ENCODE data around the gene RAMACL.
A peak's percentile ranks its signal among the peaks of the same experiment; 100 is the strongest.

RAMACL gene

DNA sequence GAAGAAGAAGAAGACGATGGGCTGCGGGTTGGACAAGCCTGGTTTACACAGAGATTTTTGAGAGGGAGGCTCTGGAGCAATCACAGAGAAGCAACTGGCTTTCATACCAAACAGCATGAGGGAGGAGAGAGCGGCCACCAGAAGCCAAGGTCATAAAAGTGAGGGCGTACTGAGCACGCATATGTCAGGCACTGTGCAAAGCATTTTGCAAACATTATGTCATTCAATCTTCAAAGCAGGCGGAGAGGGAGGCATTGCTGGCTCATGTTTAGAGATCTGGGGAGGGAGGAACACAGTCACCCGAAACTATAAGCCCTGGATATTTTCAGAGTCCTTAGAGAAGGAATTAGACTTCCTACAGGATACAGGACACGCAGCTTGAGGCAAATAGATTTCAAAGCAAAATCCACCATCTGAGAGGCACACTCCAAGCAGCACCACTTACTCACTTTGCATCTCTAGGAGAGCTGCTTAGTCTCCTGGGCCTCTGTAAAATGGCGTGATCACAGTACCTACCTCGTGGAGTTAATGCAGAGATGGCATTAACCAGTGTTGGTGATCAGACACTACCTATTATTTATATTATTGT is 24.6 kb downstream of the RAMACL start:
- H3K27me3 ChIP-seq (replicated peaks in 2 of 5; ENCODE audit: control insufficient read depth in 4 of 5, insufficient read depth in 5 of 5, low read length in 4 of 5) = no peaks in the 10 kb centered on the region
- 92% methylated on average over 7 of the region's 10 CpGs for WGBS (ENCODE audit: insufficient coverage)
- no peak overlapping the region for H3K27ac ChIP-seq (ENCODE audit: insufficient read depth in 1 of 2, low read depth in 1 of 2, low read length in 2 of 2, poor library complexity in 1 of 2, severe bottlenecking in 2 of 2)
- H3K36me3 ChIP-seq (ENCODE audit: control insufficient read depth in 4 of 4, insufficient read depth in 4 of 4, low read length in 3 of 4) = no peaks in the 10 kb centered on the region
- ChIA-PET POLR2A (no interaction called here), CTCF (no interaction called here)
- DNase-seq = no peak
- H3K4me1 ChIP-seq (ENCODE audit: control extremely low read depth in 1 of 4, control insufficient read depth in 4 of 4, insufficient read depth in 4 of 4, low read length in 3 of 4) = peaks cover 0 to 28% (median 13%) of the 10 kb centered on the region in 4 experiments
- no peak overlapping the region for H3K4me3 ChIP-seq (ENCODE audit: control insufficient read depth in 1 of 7, extremely low read depth in 1 of 7, insufficient read depth in 4 of 7, low read depth in 2 of 7, low read length in 6 of 7)
- peaks cover 0 to 12% (median 3%) of the 10 kb centered on the region in 5 experiments for H3K9me3 ChIP-seq (ENCODE audit: control extremely low read depth in 1 of 5, control insufficient read depth in 4 of 5, insufficient read depth in 2 of 5, low read depth in 1 of 5, low read length in 4 of 5)

DNA sequence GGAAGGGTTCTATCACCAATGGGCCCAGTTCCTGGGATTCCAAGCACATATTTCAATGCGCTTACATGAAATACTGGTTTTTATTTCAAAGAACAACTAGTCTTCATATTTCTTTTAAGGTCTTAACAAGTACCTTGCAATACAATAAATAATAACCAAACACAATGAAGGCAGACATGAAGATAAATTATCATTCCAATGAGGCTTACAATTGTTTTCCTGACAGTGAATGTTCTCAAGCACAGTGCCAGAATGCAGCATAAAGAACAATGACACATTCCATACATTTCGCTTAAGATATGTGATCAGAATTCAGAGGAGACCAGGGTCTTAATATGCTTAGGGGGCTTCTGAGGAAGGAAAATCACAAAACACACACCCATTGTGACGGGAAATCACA is 26.3 kb downstream of the RAMACL start:
- Histone ChIP-seq H3K9me3 (ENCODE audit: control extremely low read depth in 1 of 5, control insufficient read depth in 4 of 5, insufficient read depth in 2 of 5, low read depth in 1 of 5, low read length in 4 of 5) (peaks cover 0 to 12% (median 3%) of the 10 kb centered on the region in 5 experiments), H3K27ac (ENCODE audit: insufficient read depth in 1 of 2, low read depth in 1 of 2, low read length in 2 of 2, poor library complexity in 1 of 2, severe bottlenecking in 2 of 2) (no peak overlapping the region), H3K4me1 (ENCODE audit: control extremely low read depth in 1 of 4, control insufficient read depth in 4 of 4, insufficient read depth in 4 of 4, low read length in 3 of 4) (peaks cover 0 to 37% (median 13%) of the 10 kb centered on the region in 4 experiments), H3K27me3 (replicated peaks in 2 of 5; ENCODE audit: control insufficient read depth in 4 of 5, insufficient read depth in 5 of 5, low read length in 4 of 5) (no peaks in the 10 kb centered on the region), H3K4me3 (ENCODE audit: control insufficient read depth in 1 of 7, extremely low read depth in 1 of 7, insufficient read depth in 4 of 7, low read depth in 2 of 7, low read length in 6 of 7) (no peak overlapping the region), H3K36me3 (ENCODE audit: control insufficient read depth in 4 of 4, insufficient read depth in 4 of 4, low read length in 3 of 4) (no peaks in the 10 kb centered on the region)
- no CpG with 5 or more reads among the region's 3 CpGs for WGBS (ENCODE audit: insufficient coverage)
- DNase-seq = no peak
- POLR2A ChIA-PET = no interaction called here
- CTCF ChIA-PET = no interaction called here

DNA sequence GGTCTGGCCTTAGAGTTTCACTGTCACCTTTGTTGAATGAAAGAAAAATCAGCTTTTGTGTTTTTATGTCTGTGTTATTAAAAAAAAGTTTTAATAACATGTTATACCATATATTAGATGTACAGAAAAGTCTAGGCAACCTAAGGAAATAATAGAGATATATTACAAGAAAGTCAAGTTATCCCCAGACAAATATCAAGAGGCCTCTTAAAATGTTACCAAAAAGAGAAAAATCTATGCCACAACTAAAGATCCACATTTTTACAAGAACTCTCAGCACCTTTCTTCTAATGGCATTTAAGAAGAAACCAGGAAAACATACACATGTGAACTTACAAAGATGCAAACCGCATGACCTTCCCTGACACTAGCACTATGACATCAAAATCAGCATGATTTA is 26.8 kb downstream of the RAMACL start:
- WGBS (ENCODE audit: insufficient coverage) = no CpG with 5 or more reads among the region's 1 CpG
- ChIA-PET POLR2A (no interaction called here), CTCF (no interaction called here)
- Histone ChIP-seq H3K4me3 (ENCODE audit: control insufficient read depth in 1 of 7, extremely low read depth in 1 of 7, insufficient read depth in 4 of 7, low read depth in 2 of 7, low read length in 6 of 7) (no peak overlapping the region), H3K27ac (ENCODE audit: insufficient read depth in 1 of 2, low read depth in 1 of 2, low read length in 2 of 2, poor library complexity in 1 of 2, severe bottlenecking in 2 of 2) (no peak overlapping the region), H3K27me3 (replicated peaks in 2 of 5; ENCODE audit: control insufficient read depth in 4 of 5, insufficient read depth in 5 of 5, low read length in 4 of 5) (no peaks in the 10 kb centered on the region), H3K36me3 (ENCODE audit: control insufficient read depth in 4 of 4, insufficient read depth in 4 of 4, low read length in 3 of 4) (no peaks in the 10 kb centered on the region), H3K9me3 (ENCODE audit: control extremely low read depth in 1 of 5, control insufficient read depth in 4 of 5, insufficient read depth in 2 of 5, low read depth in 1 of 5, low read length in 4 of 5) (peaks cover 0 to 12% (median 3%) of the 10 kb centered on the region in 5 experiments), H3K4me1 (ENCODE audit: control extremely low read depth in 1 of 4, control insufficient read depth in 4 of 4, insufficient read depth in 4 of 4, low read length in 3 of 4) (peaks cover 0 to 37% (median 13%) of the 10 kb centered on the region in 4 experiments)
- no peak for DNase-seq

DNA sequence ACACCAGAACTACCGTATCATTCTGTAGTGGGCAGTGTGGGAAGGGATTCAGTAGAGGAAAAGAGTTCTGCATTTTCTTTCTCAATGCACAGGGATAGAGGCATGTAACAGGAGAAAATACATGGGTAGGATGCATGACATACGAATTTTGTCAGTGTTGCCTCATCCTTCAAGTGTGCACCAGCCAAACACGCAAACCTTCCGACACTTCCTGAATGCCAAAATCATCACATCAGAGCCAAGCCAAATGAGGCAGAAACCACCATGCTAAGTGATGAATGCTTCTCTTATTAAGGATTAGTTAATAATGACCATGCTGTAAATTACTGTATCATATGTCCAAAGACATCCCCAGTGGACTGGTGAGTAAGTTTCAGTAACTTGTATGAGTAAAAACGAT is 27.3 kb downstream of the RAMACL start:
- no peaks in the 10 kb centered on the region for H3K36me3 ChIP-seq (ENCODE audit: control insufficient read depth in 4 of 4, insufficient read depth in 4 of 4, low read length in 3 of 4)
- H3K27ac ChIP-seq (ENCODE audit: insufficient read depth in 1 of 2, low read depth in 1 of 2, low read length in 2 of 2, poor library complexity in 1 of 2, severe bottlenecking in 2 of 2) = no peak overlapping the region
- H3K4me3 ChIP-seq (ENCODE audit: control insufficient read depth in 1 of 7, extremely low read depth in 1 of 7, insufficient read depth in 4 of 7, low read depth in 2 of 7, low read length in 6 of 7) = no peak overlapping the region
- CTCF ChIA-PET = no interaction called here
- DNase-seq = no peak
- peaks cover 0 to 12% (median 3%) of the 10 kb centered on the region in 5 experiments for H3K9me3 ChIP-seq (ENCODE audit: control extremely low read depth in 1 of 5, control insufficient read depth in 4 of 5, insufficient read depth in 2 of 5, low read depth in 1 of 5, low read length in 4 of 5)
- WGBS (ENCODE audit: insufficient coverage) = 100% methylated on average over 3 of the region's 5 CpGs
- H3K4me1 ChIP-seq (ENCODE audit: control extremely low read depth in 1 of 4, control insufficient read depth in 4 of 4, insufficient read depth in 4 of 4, low read length in 3 of 4) = peaks cover 0 to 35% (median 12%) of the 10 kb centered on the region in 4 experiments
- H3K27me3 ChIP-seq (replicated peaks in 2 of 5; ENCODE audit: control insufficient read depth in 4 of 5, insufficient read depth in 5 of 5, low read length in 4 of 5) = no peaks in the 10 kb centered on the region
- POLR2A ChIA-PET = no interaction called here

DNA sequence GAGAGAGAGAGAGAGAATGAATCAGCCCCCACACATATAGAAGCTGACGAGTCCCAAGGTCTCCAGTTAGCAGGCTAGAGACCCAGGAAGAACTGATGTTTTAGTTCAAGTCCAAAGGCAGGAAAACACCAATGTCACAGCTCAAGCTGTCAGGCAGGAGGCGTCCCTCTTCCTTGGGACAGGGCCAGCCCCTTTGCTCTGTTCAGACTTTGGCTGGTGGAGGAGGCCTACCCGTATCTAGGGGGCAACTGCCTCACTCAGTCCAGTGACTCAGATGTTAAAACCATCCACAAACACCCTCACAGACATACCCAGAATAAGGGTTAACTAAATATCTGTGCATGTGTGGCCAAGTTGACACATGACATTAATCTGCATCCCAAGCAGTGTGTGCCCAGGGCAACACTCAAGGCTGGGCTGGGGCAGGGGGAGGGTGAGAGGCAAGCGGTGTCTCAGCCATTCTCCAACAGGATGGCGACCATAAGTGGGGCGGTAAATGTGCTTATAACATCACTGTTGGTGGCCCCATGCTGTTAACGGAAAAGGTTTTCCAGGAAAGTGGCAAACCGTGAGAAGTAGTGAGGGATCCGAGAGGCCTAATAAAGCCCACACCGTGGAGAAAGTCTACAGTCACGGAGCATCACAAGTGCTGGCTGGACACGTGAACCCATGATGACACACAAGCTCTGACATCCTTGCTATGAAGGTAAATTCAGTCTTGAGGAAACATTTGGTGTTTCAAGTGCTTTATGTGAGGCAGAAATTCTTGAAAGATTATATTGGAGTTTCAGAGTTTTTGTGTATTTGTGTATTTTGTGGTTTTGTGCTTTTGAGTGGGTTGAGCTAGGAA is 28.1 kb downstream of the RAMACL start:
- H3K27me3 ChIP-seq (replicated peaks in 2 of 5; ENCODE audit: control insufficient read depth in 4 of 5, insufficient read depth in 5 of 5, low read length in 4 of 5) = no peaks in the 10 kb centered on the region
- POLR2A ChIA-PET = no interaction called here
- H3K9me3 ChIP-seq (ENCODE audit: control extremely low read depth in 1 of 5, control insufficient read depth in 4 of 5, insufficient read depth in 2 of 5, low read depth in 1 of 5, low read length in 4 of 5) = peaks cover 0 to 12% (median 3%) of the 10 kb centered on the region in 5 experiments
- DNase-seq = peak in 1 of 3 donors; percentile 13
- H3K36me3 ChIP-seq (ENCODE audit: control insufficient read depth in 4 of 4, insufficient read depth in 4 of 4, low read length in 3 of 4) = no peaks in the 10 kb centered on the region
- H3K4me3 ChIP-seq (ENCODE audit: control insufficient read depth in 1 of 7, extremely low read depth in 1 of 7, insufficient read depth in 4 of 7, low read depth in 2 of 7, low read length in 6 of 7) = no peak overlapping the region
- WGBS (ENCODE audit: insufficient coverage) = 95% methylated on average over 12 of the region's 12 CpGs
- CTCF ChIA-PET = no interaction called here
- peaks cover 0 to 27% (median 7%) of the 10 kb centered on the region in 4 experiments for H3K4me1 ChIP-seq (ENCODE audit: control extremely low read depth in 1 of 4, control insufficient read depth in 4 of 4, insufficient read depth in 4 of 4, low read length in 3 of 4)
- H3K27ac ChIP-seq (ENCODE audit: insufficient read depth in 1 of 2, low read depth in 1 of 2, low read length in 2 of 2, poor library complexity in 1 of 2, severe bottlenecking in 2 of 2) = no peak overlapping the region

DNA sequence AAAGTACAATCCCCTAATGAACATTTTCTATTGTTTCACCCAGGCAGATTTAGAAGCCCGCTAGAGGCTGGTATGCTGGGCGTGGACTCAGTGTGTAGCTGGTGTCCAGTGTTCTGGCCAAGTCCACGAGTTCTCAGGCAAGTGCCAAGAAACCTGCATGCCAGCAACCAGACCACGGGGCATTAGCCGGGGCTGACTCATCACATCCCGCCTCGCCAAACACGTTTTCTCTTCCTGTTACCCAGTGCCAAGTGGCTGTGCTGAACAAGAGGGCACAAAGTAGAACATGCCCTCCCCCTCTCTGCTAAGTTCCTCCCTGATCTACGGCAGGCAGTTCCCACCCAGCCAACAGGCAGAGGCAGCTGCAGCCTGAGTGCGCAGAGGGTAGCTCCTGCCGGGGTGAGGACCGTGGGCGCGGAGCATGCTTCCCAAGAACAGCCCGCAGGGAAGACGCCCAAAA is 29.6 kb downstream of the RAMACL start:
- Histone ChIP-seq H3K4me1 (ENCODE audit: control extremely low read depth in 1 of 4, control insufficient read depth in 4 of 4, insufficient read depth in 4 of 4, low read length in 3 of 4) (peaks cover 0 to 21% (median 5%) of the 10 kb centered on the region in 4 experiments), H3K9me3 (ENCODE audit: control extremely low read depth in 1 of 5, control insufficient read depth in 4 of 5, insufficient read depth in 2 of 5, low read depth in 1 of 5, low read length in 4 of 5) (peaks cover 0 to 12% (median 3%) of the 10 kb centered on the region in 5 experiments), H3K27ac (ENCODE audit: insufficient read depth in 1 of 2, low read depth in 1 of 2, low read length in 2 of 2, poor library complexity in 1 of 2, severe bottlenecking in 2 of 2) (peak overlapping the region in 1 of 2 experiments; percentile 18), H3K27me3 (replicated peaks in 2 of 5; ENCODE audit: control insufficient read depth in 4 of 5, insufficient read depth in 5 of 5, low read length in 4 of 5) (no peaks in the 10 kb centered on the region), H3K4me3 (ENCODE audit: control insufficient read depth in 1 of 7, extremely low read depth in 1 of 7, insufficient read depth in 4 of 7, low read depth in 2 of 7, low read length in 6 of 7) (peak overlapping the region in 1 of 7 experiments; percentile 48), H3K36me3 (ENCODE audit: control insufficient read depth in 4 of 4, insufficient read depth in 4 of 4, low read length in 3 of 4) (no peaks in the 10 kb centered on the region)
- peak; percentile 83 to 95 (median 91) for DNase-seq
- WGBS (ENCODE audit: insufficient coverage) = 30% methylated on average over 12 of the region's 16 CpGs
- ChIA-PET POLR2A (interaction anchor here (0.5 to 1.2 kb wide), 2 partner anchors 18 to 54 kb away, joined by 3 to 4 read pairs; no protein-coding TSS in a partner anchor), CTCF (interaction anchor here (1.2 kb wide), 2 partner anchors 11 to 13 kb away, joined by 3 read pairs; no protein-coding TSS in a partner anchor)

DNA sequence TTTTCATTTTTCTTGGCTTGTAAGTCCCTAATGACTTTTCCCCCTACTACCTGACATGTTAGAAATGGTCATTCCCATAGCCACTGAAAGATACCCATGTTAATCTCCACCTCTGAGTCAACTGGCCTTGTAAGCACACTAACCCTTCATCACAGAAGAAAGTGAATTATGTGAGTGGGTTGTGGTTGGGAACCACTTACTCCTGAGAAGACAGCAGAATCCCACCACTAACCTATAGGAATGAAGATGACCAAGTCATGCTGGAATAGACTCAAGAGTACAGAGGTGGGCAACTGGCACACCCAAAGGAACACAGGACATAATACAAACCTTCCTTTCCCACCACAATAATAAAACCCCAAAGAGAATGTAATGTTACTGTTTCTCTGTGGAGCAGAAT is 30.1 kb downstream of the RAMACL start:
- H3K27ac ChIP-seq (ENCODE audit: insufficient read depth in 1 of 2, low read depth in 1 of 2, low read length in 2 of 2, poor library complexity in 1 of 2, severe bottlenecking in 2 of 2) = peak overlapping the region in 1 of 2 experiments; percentile 18

More for the DNA sequence above, 30.1 kb downstream of the RAMACL start:
- DNase-seq = peak in 1 of 3 donors; percentile 8
- Histone ChIP-seq H3K4me3 (ENCODE audit: control insufficient read depth in 1 of 7, extremely low read depth in 1 of 7, insufficient read depth in 4 of 7, low read depth in 2 of 7, low read length in 6 of 7) (no peak overlapping the region), H3K27me3 (replicated peaks in 2 of 5; ENCODE audit: control insufficient read depth in 4 of 5, insufficient read depth in 5 of 5, low read length in 4 of 5) (no peaks in the 10 kb centered on the region), H3K9me3 (ENCODE audit: control extremely low read depth in 1 of 5, control insufficient read depth in 4 of 5, insufficient read depth in 2 of 5, low read depth in 1 of 5, low read length in 4 of 5) (peaks cover 0 to 12% (median 3%) of the 10 kb centered on the region in 5 experiments), H3K36me3 (ENCODE audit: control insufficient read depth in 4 of 4, insufficient read depth in 4 of 4, low read length in 3 of 4) (no peaks in the 10 kb centered on the region), H3K4me1 (ENCODE audit: control extremely low read depth in 1 of 4, control insufficient read depth in 4 of 4, insufficient read depth in 4 of 4, low read length in 3 of 4) (peaks cover 0 to 21% (median 5%) of the 10 kb centered on the region in 4 experiments)
- POLR2A ChIA-PET = interaction anchor here (1.2 kb wide), 1 partner anchor 18 kb away, joined by 4 read pairs; no protein-coding TSS in a partner anchor
- CTCF ChIA-PET = interaction anchor here (1.2 kb wide), 1 partner anchor 11 kb away, joined by 3 read pairs; no protein-coding TSS in a partner anchor

Measured in common myeloid progenitor, CD34-positive (primary cell).